NCI-H2227 (cell line): ENCODE results near the gene PDZD2.
"Not testable (repeated sequence)": the region's sequence is repeated elsewhere in the genome, so short reads cannot be mapped to it uniquely, and the experiment has no call there.

Experiments used
- DNase-seq: peaks from one replicate; lab custom pipeline; 2025; ENCODE audit not compliant: unreplicated experiment; lab: John Stamatoyannopoulos, UW

The PDZD2 gene

GRCh38 chr5:31963358-31964006 is 324.6 kb downstream of the PDZD2 start:
- no peak for DNase-seq

DNA sequence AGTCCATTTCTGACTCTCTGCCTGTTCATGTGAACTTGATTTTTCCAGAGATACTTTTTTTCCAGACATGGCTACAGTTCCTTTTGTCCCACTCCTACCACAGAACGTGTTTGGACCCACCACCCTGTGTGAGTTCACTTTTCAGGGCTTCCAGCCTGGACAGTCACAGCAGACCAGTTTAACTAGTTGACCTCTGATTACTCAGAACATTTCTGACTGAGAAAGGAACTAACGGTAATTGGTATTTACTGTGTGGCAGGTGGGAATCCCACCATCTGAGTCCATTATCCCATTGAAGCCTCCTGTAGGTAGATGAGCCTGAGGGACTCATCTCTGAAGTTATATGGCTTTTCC is 325.1 kb downstream of the PDZD2 start:
- no peak for DNase-seq

DNA sequence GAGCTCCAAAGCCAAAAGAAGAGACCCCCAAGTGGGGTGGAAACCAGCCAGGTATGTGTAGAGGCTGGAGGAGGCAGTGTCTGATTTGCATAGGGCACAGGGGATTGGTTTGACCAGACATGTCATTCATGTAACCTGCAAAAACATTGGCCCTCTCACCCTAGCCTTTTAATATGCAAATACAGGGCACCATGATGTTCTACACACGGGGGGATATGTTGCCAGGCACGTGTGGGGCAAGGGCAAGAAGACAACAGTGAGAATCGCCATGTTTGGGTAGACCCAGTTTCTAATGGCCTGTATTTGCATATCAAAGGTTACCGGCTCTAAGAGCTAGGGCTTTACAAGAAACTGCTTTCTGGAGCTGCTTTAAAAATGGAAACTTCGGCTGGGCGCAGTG is 326.3 kb downstream of the PDZD2 start:
- DNase-seq: no peak

GRCh38 chr5:31966936-31967335 is 328.0 kb downstream of the PDZD2 start:
- no peak for DNase-seq

GRCh38 chr5:31967461-31967860 is 328.5 kb downstream of the PDZD2 start:
- DNase-seq: no peak

DNA sequence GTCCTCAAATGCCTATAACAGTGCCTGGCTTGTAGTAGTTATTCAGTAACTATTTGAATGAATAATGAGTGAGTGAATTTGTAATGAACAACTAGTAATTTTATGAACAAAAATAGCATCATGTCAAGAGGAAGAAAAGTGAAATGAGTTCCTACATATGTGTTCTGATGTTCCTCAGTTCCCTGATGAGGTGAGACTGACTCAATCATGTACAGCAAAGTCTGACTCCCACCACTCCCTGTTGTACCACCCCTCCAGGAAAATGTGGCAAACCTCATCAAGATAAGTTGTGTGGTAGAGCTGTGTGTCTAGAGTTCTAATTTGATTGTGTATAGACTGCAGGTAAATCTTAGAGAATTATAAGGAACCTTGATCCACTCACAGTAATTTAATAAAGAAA is 333.6 kb downstream of the PDZD2 start:
- DNase-seq: no peak

DNA sequence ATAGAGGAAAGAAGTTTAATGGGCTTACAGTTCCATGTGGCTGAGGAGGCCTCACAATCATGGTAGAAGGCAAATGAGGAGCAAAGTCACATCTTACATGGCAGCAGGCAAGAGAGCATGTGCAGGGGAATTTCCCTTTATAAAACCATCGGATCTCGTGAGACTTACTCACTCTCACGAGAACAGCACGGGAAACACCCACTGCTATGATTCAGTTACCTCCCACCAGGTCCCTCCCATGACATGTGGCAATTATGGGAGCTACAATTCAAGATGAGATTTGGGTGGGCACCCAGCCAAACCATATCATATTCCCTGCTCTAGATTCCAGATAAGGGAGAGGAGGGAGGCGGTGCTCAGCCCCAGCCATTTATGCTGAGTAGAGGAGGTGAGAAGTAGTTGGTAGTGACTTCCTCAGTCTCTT is 336.3 kb downstream of the PDZD2 start:
- DNase-seq: not testable (repeated sequence)

DNA sequence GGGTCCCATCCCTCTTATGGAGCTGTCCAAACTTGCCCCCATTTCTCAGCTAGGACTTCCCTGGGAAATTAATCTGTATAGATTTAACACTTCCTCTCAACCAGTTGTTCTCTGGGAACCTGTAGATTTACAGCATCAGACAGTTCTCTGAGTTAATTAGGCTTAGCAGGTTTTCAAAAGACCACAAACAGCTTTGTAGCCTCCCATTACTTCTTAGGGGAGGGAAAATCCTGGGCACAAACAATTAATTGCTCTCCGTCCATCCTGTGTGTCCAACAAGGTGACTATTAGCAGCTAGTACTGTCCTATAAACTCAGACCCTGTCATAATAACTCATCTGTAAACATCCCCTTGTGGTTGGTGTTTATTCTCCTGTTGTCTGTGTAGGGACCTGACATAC is 337.2 kb downstream of the PDZD2 start:
- no peak for DNase-seq

- DNase-seq: no peak
These were observed 342.5 kb downstream of the PDZD2 start for GRCh38 chr5:31981361-31981945.

DNA sequence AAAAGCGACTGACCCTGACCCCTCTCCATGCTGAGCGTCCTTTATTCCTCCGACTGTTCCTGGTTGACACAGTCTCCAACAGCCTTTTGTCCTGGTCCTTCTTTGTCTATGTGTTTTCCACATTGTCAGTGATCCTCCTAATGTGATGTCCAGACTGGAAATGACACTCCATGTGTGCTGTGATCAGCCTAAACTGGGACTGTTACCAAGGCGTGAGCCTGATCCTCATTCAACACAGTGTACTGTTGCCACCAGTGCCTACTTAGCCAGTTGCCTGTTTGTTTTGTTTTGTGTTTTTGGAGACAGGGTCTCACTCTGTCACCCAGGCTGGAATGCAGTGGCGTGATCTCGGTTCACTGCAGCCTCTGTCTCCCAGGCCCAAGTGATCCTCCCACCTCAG is 343.1 kb downstream of the PDZD2 start:
- DNase-seq: no peak

- no peak for DNase-seq
These were observed 343.7 kb downstream of the PDZD2 start for GRCh38 chr5:31982621-31983020.

GRCh38 chr5:31983851-31984250 is 344.9 kb downstream of the PDZD2 start:
- DNase-seq: no peak

GRCh38 chr5:31984691-31985090 is 345.8 kb downstream of the PDZD2 start:
- DNase-seq: no peak

- DNase-seq: no peak
These were observed 347.2 kb downstream of the PDZD2 start for GRCh38 chr5:31986101-31986500.

DNA sequence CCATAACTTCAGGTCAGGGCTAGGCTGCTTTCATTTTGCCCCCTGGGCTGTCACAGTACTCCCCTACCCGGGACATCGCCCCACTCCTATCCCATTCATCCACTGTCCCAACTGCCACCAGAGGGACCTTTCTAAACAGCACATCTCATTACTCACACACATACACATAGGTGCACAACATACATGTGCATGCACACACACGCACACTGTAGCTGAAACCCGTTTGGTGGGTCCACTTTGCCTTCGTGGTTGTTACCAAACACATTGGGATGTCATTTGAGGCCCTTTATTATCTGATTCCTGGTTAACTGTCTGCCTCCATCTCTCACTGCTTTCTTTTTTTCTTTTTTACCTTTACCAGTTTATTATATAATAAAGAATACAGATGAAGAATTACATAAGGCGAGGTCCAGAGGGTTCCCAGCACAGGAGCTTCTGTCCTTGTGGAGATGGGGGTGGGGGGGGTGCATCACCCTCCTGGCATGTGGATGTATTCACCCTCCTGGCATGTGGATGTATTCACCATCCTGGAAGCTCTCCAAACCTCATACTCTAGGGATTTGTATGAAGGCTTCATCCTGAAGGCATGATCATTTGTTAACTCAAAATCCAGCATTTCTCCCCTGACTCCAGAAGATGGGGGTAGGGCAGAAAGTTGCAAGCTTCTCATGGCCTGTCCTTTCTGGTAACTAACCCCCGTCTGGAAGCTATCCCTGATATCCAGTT is 349.2 kb downstream of the PDZD2 start:
- DNase-seq: no peak

GRCh38 chr5:31990081-31990650 is 351.2 kb downstream of the PDZD2 start:
- DNase-seq: no peak

DNA sequence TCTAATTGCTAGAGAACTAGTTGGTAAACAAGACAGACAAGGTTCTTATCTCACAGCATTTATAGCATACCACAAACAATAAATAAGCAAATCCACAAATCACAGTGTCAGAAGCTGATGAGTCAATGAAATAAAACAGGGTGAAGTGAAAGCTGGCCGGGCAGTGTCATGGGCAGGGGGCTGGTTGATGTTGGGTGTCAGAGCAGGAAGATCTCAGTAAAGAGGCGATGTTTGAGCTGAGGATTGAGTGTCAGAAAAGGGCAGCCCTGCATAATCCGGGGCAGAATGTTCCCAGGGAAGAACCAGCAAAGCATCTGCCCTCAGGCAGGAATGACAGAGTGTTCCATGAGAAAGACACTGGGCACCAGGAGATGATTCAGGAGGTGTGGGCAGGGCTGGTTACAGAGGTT is 351.8 kb downstream of the PDZD2 start:
- DNase-seq: no peak

- no peak for DNase-seq
These were observed 353.4 kb downstream of the PDZD2 start for GRCh38 chr5:31992377-31992776.

DNA sequence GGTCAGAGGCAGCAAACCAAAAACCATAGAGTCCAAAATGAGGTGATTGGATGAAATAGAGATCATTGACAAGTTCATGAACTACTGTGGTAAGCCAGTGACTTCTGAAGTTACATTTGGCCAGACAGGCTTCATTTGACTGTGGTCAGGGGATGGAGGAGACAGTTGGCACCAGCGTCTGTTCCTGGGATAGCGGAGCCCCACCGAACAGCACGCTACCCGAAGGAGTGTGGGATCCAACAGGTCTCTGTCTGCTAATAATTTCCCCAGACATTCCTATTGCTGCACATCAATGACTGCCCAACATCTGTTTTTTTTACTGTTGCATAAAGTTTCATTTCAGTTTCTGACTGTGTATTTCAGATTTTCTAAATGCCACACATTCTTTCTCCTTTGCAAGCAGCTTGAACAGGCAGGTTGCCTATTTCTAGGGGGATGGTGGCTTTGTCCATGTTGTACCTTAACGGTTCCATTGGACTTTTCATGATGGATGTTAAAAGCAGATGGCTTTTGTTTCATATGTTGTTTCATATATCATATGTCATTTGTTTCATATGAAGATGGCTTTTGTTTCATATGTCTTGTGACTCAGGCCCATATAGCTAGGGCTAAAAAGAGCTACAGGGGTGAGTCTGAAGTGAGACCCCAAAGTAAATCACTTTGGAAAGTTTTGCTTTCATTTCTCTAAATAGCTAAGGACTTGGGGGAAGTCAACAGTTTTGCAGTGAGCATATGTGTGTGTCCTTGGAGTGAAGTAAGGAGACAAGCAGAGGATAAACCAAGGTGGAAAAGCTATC is 354.4 kb downstream of the PDZD2 start:
- no peak for DNase-seq

- no peak for DNase-seq
These were observed 356.1 kb downstream of the PDZD2 start for GRCh38 chr5:31995006-31995405.

DNA sequence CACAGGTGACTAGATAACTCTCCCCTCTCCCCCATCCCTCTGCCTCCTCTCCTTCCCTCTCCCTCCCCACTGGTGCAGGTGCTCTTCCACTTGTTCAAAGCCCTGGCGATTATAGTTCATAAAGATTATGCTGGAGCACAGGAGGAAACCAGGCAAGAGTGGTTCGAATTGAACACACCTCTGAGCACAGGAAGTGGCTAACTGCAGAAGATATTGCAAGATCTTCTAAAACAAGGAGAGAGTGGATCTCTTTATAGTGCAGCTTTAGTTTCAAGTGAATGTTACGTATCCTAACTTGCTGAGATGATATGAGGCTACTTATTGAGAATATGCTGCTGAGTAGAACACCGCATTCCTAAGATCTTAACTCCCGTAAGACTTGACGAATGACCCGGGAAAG is 356.8 kb downstream of the PDZD2 start:
- DNase-seq: no peak
